ENCODE results near the gene FADS6. TPM values are rescaled to one million over a fixed set of nuclear protein-coding genes. Genes with fewer than 3 reads are reported as not detected.

FADS6 gene
- total and polyA plus RNA-seq, 12 donors, result 0.92 to 15.3 (median 6.0) TPM

DNA sequence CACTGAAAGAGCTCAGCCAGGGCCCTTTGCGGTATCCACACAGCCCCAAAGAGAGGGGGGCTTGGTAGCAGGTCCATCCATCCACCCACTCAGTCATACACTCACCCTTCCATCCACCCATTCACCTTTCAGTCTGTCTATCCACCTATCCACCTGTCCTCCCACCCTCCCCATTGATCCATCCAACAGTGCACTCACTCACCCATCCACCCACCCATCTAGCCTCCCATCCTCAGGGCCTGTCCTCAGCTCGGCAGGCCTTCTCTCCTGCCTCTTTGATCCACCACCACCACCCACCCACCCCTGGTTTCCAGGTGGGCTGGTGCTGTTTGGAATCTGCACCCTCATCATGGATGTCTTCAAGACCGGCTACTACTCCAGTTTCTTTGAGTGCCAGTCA is 31.8 kb upstream of the FADS6 start:
- Histone ChIP-seq H3K27ac (no peak overlapping the region), H3K4me3 (no peak overlapping the region), H3K4me1 (replicated peaks in 1 of 2) (peaks cover 13 to 20% of the 10 kb centered on the region in 2 donors), H3K9me3 (replicated peaks in 1 of 3) (no peaks in the 10 kb centered on the region), H3K27me3 (peaks cover 24% of the 10 kb centered on the region), H3K36me3 (replicated peaks in 1 of 2) (no peaks in the 10 kb centered on the region)
- 73 to 78% (median 76%) methylated on average over 3 of the region's 3 CpGs for WGBS, 4 donors
- TF ChIP-seq POLR2A (IDR thresholded peaks at IDR 0.05), result no peak
- TF ChIP-seq, protein P1, sequence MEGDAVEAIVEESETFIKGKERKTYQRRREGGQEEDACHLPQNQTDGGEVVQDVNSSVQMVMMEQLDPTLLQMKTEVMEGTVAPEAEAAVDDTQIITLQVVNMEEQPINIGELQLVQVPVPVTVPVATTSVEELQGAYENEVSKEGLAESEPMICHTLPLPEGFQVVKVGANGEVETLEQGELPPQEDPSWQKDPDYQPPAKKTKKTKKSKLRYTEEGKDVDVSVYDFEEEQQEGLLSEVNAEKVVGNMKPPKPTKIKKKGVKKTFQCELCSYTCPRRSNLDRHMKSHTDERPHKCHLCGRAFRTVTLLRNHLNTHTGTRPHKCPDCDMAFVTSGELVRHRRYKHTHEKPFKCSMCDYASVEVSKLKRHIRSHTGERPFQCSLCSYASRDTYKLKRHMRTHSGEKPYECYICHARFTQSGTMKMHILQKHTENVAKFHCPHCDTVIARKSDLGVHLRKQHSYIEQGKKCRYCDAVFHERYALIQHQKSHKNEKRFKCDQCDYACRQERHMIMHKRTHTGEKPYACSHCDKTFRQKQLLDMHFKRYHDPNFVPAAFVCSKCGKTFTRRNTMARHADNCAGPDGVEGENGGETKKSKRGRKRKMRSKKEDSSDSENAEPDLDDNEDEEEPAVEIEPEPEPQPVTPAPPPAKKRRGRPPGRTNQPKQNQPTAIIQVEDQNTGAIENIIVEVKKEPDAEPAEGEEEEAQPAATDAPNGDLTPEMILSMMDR (IDR thresholded peaks at IDR 0.05), result no peak
- intact Hi-C loops (cut with DNase I), result no loop called here
- DNase-seq, result no peak

DNA sequence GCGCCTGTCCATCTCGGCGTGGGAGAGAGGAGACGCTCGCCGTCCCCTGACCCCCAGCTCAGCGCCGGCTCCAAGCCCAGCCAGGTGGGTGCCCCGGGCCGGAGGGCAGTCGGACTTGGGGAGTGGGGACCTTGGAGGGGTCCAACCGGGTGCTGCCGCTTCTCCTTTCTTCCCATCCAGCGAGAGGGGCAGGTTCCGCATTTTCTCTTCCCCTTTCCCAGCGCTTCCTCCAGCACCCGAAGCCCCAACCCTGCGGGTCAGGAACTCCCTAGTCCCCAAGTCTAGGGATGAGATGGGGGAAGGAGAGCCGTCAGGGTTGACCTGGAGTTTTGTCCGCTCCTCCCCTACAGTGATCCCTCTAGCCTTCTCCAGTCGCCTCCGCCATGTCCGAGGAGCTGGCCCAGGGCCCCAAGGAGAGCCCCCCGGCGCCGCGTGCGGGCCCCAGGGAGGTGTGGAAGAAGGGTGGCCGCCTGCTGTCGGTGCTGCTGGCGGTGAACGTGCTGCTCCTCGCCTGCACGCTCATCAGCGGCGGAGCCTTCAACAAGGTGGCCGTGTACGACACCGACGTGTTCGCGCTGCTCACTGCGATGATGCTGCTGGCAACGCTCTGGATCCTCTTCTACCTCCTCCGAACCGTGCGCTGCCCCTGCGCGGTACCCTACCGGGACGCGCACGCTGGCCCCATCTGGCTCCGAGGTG is 31.0 kb upstream of the FADS6 start, which contains the start of gene OTOP2:
Gene OTOP2, plus strand, starts transcription at position 24 of the 699 bp plus-strand sequence. Its CDS starts 360 bp downstream, at position 384.
- 0 to 4% (median 2%) methylated on average over 5 to 54 of the region's 54 CpGs for WGBS, 4 donors
- peaks cover 13 to 20% of the 10 kb centered on the region in 2 donors for H3K4me1 ChIP-seq (replicated peaks in 1 of 2)
- H3K27ac ChIP-seq, result no peak within 1 kb of the TSS
- peak in 3 of 7 donors; percentile 25 to 34 (median 26) for DNase-seq
- peak within 1 kb of the TSS in 2 of 4 donors; percentile 24 to 65 for H3K4me3 ChIP-seq
- H3K36me3 ChIP-seq (replicated peaks in 1 of 2), result no peaks in the 10 kb centered on the region
- H3K27me3 ChIP-seq, result peaks cover 24% of the 10 kb centered on the region
- intact Hi-C loops (cut with DNase I), result loop anchor here (5.0 kb wide), 1 partner anchor 33 kb away; no protein-coding TSS in a partner anchor
- H3K9me3 ChIP-seq (replicated peaks in 1 of 3), result no peaks in the 10 kb centered on the region
- TF ChIP-seq, protein P1 (IDR thresholded peaks at IDR 0.05), result no peak
- TF ChIP-seq POLR2A (IDR thresholded peaks at IDR 0.05), result no peak

DNA sequence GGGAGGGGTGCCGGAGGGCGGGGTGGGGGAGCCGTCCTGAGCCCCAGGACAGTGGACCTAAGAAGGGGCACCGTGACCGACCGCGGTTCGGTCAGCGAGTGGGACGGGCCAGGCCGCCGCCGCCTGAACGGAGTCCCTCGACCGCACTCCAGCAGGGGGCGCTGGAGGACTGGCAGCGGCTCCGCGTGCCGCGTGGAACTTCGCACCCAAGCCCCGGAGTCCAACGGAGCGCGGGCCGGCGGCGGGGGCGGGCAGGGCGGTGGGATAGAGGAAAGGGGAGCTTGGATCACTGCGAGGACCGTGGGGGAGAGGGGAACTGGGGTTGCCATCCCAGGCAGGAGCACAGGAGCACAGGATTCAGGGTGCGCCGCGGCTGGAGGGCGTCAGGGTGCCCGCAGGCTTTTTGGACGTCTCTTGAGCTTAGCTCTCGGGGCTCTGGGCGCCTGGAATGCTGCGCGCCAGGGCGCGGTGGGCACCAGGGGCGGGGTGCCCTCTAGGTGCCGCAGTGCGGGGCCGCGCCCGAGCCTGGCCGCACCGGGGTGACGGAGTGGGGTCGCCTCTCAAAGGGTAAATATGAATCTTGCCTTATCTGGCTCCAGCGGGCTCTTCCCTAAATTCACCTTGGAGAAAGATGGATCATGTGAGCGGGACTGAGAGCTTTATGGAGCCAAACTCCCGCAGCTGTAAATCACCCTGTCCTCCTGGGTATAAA is 30.3 kb upstream of the FADS6 start:
- peaks cover 24% of the 10 kb centered on the region for H3K27me3 ChIP-seq
- TF ChIP-seq POLR2A (IDR thresholded peaks at IDR 0.05), result no peak
- TF ChIP-seq, protein P1 (IDR thresholded peaks at IDR 0.05), result peak; percentile 50 to 88 (median 72)
- 2 to 5% (median 2%) methylated on average over 17 to 59 of the region's 59 CpGs for WGBS, 4 donors
- peak overlapping the region in 2 of 4 donors; percentile 24 to 65 for H3K4me3 ChIP-seq
- peaks cover 13 to 20% of the 10 kb centered on the region in 2 donors for H3K4me1 ChIP-seq (replicated peaks in 1 of 2)
- intact Hi-C loops (cut with DNase I), result loop anchor here (5.0 kb wide), 1 partner anchor 34 kb away; no protein-coding TSS in a partner anchor
- DNase-seq, result peak; percentile 56 to 81 (median 75)
- H3K9me3 ChIP-seq (replicated peaks in 1 of 3), result no peaks in the 10 kb centered on the region
- no peaks in the 10 kb centered on the region for H3K36me3 ChIP-seq (replicated peaks in 1 of 2)
- no peak overlapping the region for H3K27ac ChIP-seq
